Amniotic stem cell (primary cell): ENCODE results near the gene ANKFN1.

Source experiments
- DNase-seq: peaks from one replicate; lab custom pipeline; 2025; lab: John Stamatoyannopoulos, UW

Gene ANKFN1

GRCh38 chr17:56290101-56290801 is 137.0 kb downstream of the ANKFN1 start:
- no peak for DNase-seq

GRCh38 chr17:56290802-56291118 is 137.5 kb downstream of the ANKFN1 start:
- DNase-seq, result no peak

- DNase-seq, result no peak
These were observed 138.0 kb downstream of the ANKFN1 start for GRCh38 chr17:56291226-56291805.

- DNase-seq, result peak; percentile 71
These were observed 138.7 kb downstream of the ANKFN1 start for GRCh38 chr17:56292010-56292409.

- DNase-seq, result no peak
These were observed 139.3 kb downstream of the ANKFN1 start for GRCh38 chr17:56292578-56292977.

- no peak for DNase-seq
These were observed 143.9 kb downstream of the ANKFN1 start for GRCh38 chr17:56297184-56297583.

- no peak for DNase-seq
These were observed 145.6 kb downstream of the ANKFN1 start for GRCh38 chr17:56298846-56299245.

GRCh38 chr17:56300144-56300543 is 146.9 kb downstream of the ANKFN1 start:
- no peak for DNase-seq

GRCh38 chr17:56305007-56305406 is 151.7 kb downstream of the ANKFN1 start:
- no peak for DNase-seq

GRCh38 chr17:56309897-56310296 is 156.6 kb downstream of the ANKFN1 start:
- no peak for DNase-seq

- DNase-seq, result no peak
These were observed 157.5 kb downstream of the ANKFN1 start for GRCh38 chr17:56310782-56311181.

GRCh38 chr17:56313201-56313600 is 159.9 kb downstream of the ANKFN1 start:
- DNase-seq, result no peak

GRCh38 chr17:56314026-56314425 is 160.8 kb downstream of the ANKFN1 start:
- no peak for DNase-seq

GRCh38 chr17:56314984-56315602 is 161.8 kb downstream of the ANKFN1 start:
- DNase-seq, result no peak

- DNase-seq, result no peak
These were observed 163.3 kb downstream of the ANKFN1 start for GRCh38 chr17:56316604-56317003.

- DNase-seq, result no peak
These were observed 164.3 kb downstream of the ANKFN1 start for GRCh38 chr17:56317351-56318208.

- peak; percentile 38 for DNase-seq
These were observed 166.3 kb downstream of the ANKFN1 start for GRCh38 chr17:56319531-56319930.

- DNase-seq, result no peak
These were observed 167.2 kb downstream of the ANKFN1 start for GRCh38 chr17:56320443-56320842.

GRCh38 chr17:56322991-56323390 is 169.7 kb downstream of the ANKFN1 start:
- no peak for DNase-seq

- DNase-seq, result no peak
These were observed 171.4 kb downstream of the ANKFN1 start for GRCh38 chr17:56324676-56325075.

GRCh38 chr17:56325313-56326000 is 172.2 kb downstream of the ANKFN1 start:
- no peak for DNase-seq

- DNase-seq, result no peak
These were observed 172.7 kb downstream of the ANKFN1 start for GRCh38 chr17:56326001-56326359.
